Cerebellar cortex (tissue), 1 donor: ENCODE results near the gene SMG7.
A peak's percentile ranks its signal among the peaks of the same experiment; 100 is the strongest.
"Not testable (repeated sequence)": the region's sequence is repeated elsewhere in the genome, so short reads cannot be mapped to it uniquely, and the experiment has no call there.

Experiments used
- DNase-seq: peaks from one replicate; pipeline ENCODE4 v3.0.0-alpha.2; 2015; ENCODE audit warnings: low spot score

The SMG7 gene, protein sequence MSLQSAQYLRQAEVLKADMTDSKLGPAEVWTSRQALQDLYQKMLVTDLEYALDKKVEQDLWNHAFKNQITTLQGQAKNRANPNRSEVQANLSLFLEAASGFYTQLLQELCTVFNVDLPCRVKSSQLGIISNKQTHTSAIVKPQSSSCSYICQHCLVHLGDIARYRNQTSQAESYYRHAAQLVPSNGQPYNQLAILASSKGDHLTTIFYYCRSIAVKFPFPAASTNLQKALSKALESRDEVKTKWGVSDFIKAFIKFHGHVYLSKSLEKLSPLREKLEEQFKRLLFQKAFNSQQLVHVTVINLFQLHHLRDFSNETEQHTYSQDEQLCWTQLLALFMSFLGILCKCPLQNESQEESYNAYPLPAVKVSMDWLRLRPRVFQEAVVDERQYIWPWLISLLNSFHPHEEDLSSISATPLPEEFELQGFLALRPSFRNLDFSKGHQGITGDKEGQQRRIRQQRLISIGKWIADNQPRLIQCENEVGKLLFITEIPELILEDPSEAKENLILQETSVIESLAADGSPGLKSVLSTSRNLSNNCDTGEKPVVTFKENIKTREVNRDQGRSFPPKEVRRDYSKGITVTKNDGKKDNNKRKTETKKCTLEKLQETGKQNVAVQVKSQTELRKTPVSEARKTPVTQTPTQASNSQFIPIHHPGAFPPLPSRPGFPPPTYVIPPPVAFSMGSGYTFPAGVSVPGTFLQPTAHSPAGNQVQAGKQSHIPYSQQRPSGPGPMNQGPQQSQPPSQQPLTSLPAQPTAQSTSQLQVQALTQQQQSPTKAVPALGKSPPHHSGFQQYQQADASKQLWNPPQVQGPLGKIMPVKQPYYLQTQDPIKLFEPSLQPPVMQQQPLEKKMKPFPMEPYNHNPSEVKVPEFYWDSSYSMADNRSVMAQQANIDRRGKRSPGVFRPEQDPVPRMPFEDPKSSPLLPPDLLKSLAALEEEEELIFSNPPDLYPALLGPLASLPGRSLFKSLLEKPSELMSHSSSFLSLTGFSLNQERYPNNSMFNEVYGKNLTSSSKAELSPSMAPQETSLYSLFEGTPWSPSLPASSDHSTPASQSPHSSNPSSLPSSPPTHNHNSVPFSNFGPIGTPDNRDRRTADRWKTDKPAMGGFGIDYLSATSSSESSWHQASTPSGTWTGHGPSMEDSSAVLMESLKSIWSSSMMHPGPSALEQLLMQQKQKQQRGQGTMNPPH

GRCh38 chr1:183472488-183473216, at the start of gene SMG7:
Gene SMG7, plus strand, starts transcription at chr1:183472499. Its CDS starts 122 bp downstream, at chr1:183472621.
- DNase-seq: peak; percentile 23

DNA sequence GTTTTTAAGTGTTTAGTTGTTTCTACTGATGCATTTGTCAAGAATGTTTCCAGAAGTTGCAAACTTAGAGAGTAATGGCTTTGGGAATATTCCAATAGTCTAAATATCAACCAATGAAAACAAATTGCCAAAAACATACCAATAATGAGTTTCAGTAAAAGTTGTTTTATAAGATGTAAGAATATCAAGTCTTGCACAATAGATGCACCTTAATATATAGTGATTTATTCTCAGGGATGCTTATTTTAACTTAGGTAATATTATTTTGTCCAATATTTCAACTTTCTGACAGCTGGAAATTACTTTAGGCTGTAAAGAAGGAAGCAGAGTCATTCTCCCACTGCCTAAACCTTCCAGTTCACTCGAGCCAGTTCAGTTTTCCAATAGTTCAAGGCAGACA, 48.8 kb upstream of the SMG7 start:
- no peak for DNase-seq

GRCh38 chr1:183424691-183425090, 47.6 kb upstream of the SMG7 start:
- DNase-seq: no peak

DNA sequence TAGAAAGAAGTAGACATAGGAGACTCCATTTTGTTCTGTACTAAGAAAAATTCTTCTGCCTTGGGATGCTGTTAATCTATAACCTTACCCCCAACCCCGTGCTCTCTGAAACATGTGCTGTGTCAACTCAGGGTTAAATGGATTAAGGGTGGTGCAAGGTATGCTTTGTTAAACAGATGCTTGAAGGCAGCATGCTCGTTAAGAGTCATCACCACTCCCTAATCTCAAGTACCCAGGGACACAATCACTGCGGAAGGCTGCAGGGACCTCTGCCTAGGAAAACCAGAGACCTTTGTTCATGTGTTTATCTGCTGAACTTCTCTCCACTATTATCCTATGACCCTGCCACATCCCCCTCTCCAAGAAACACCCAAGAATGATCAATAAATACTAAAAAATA, 44.7 kb upstream of the SMG7 start:
- not testable (repeated sequence) for DNase-seq

- DNase-seq: no peak
Measured at GRCh38 chr1:183431840-183432547, 40.3 kb upstream of the SMG7 start.

DNA sequence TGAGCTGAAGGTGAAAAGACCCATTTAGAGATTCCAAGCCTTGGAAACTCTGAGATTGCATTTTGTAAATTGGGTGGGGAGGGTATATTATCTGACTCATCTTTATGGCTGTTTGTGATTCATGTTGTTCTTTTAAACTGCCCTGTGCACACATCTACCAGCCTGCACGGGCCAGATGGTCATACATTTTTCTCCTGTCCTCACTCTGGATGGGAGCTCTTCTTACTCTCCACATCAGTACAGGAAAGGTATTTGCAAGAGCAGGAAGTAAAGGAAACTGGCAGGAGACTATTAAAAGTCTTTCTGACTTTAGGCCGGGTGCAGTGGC, 39.8 kb upstream of the SMG7 start:
- DNase-seq: no peak

- no peak for DNase-seq
Measured at GRCh38 chr1:183433703-183434102, 38.6 kb upstream of the SMG7 start.

DNA sequence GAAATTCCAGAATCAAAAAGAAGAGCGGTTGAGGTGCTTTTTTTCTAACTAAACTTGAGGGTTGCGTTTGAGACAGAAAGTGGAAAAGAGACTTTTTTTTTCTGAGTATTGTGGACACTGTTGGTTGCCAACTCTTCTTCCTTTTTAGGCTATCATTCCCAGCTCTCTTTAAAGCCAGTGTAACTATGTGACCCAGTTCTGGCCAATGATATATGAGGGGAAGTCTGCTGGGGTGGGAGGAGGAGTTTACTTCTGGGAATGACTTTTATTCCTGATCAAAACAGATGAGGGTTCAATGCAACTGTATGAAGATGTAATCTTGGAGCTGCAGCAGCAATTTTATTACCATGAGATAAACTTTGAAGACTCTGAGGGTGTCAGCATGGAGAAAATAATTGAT, 36.8 kb upstream of the SMG7 start:
- no peak for DNase-seq

- no peak for DNase-seq
Measured at GRCh38 chr1:183438060-183438459, 34.2 kb upstream of the SMG7 start.

DNA sequence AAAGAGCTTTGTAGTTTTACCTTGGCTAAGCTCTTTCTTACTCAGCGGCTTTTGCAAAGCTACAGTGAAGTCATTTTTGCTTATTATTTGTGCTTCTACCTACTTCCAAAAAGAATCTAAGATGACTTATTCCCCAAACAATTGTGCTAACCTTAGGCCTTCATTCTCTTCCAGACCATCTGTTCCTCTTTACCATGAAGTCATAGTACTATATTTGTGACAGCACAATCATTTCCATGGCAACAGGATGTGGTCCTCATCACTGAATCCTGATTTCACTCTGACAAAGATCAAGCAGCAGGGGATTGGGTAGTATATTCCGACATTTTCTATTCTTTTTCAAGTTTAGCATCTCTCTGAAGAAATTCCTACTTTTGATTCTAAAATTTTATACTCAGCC, 29.3 kb upstream of the SMG7 start:
- peak; percentile 97 for DNase-seq

DNA sequence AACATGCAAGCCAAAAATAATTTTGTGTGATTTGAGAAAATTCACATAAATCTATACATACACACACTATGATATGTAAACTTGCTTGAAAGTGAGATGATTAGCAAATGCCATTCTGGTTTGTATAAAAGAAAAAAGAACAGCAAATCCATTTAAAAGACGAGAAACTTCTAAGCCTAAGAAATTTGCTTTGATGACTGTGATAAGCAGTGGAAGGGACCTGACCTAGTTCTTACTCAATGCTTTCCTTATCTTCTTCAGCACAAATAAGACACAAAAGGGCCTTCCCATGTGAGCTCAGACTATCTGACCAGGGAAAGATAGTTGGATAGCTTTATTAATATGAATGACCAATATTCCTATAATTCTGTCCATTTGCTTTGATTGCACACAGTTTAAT, 28.8 kb upstream of the SMG7 start:
- DNase-seq: peak; percentile 49

DNA sequence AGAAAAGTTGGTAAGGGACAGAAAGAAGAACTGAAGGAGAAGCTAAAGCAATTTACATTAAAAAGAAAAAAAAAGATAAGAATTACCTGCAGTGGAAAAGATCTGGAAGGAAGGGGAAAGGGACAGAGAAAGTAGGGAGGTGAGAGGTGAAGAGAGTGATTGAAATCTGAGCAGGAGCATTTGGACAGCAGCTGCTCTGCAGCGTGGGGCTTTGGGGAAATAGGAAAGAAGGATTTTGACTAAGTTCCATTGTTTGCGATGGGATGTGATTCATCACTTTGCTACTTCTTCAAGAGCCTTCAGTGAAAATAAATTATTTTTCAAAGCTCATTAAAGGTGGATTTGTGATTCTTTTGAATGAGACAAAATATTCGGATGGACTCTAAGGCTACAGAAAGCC, 28.1 kb upstream of the SMG7 start:
- peak; percentile 16 for DNase-seq

DNA sequence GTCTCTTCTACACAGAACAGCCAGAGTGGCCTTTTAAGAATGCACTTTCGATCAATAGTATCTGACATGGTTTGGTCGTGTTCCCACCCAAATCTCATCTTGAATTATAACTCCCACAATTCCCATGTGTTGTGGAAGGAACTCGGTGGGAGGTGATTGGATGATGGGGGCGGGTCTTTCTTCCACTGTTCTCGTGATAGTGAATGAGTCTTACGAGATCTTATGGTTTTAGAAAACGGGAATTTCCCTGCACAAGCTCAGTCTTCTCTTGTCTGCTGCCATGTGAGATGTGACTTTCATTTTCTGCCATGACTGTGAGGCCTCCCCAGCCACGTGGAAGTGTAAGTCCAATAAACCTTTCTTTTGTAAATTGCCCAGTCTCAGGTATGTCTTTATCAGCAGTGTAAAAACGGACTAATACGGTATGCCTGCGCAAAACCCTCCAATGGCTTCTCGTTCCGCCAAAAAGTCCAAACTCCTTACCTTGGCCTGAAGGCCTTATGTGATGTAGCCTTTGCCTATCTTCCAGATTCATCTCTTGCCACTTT, 23.0 kb upstream of the SMG7 start:
- DNase-seq: no peak

GRCh38 chr1:183450093-183450492, 22.2 kb upstream of the SMG7 start:
- DNase-seq: no peak

DNA sequence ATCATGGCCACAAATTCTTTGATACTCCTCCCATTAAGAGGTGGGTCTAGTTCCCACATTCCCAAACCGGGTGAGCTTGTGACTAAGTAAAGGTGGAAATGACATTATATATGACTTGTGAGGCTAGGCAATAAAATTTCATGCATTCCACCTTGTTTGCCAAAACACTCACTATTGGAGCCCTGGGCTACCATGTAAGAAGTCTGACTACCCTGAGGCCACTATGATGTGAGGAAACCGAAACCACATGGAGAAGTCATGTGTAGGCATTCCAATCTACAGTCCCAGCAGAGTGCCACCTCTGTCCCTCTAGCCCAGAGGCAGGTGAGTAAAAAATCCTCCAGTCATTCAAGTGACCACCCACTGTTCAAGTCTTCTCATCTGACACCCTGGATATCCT, 17.9 kb upstream of the SMG7 start:
- no peak for DNase-seq

DNA sequence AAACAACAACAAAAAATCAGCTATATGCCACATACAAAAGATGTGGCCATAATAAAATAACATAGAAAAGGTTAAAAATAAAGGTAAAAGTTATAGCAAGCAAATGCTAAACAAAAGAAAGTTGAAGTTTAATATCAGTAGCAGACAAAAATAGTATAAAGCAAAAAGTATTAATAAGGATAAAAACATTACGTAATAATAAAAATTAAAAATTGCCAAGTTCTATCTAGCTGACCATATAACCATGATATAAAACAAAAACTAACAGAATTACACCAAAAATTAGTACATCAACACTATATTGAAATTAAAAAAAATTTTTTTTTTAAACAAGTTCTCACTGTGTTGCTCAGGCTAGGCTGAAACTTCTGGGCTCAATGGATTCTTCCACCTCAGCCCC, 15.5 kb upstream of the SMG7 start:
- DNase-seq: no peak

DNA sequence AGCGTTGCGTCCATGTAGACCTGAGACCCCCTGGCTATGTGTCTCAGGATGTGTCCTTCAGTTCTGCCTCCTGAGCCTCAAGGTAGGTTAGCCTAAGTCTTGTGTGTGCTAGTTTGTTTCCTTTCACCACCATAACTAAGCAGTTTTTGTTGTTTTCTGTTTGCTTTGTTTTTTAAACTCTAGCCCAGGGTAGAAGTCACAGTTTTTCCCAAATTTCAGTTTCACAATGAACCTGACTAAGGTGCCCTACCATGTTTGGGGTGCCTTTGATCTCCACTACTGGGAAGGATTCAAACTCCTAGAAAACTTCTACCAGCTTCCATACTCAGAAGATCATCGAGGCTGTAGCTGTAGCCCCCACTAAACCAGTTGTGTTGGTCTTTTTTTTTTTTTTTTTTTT, 14.8 kb upstream of the SMG7 start:
- no peak for DNase-seq

GRCh38 chr1:183460596-183460995, 11.7 kb upstream of the SMG7 start:
- DNase-seq: no peak

GRCh38 chr1:183461350-183461749, 10.9 kb upstream of the SMG7 start:
- DNase-seq: no peak

- no peak for DNase-seq
Measured at GRCh38 chr1:183463566-183463965, 8.7 kb upstream of the SMG7 start.

DNA sequence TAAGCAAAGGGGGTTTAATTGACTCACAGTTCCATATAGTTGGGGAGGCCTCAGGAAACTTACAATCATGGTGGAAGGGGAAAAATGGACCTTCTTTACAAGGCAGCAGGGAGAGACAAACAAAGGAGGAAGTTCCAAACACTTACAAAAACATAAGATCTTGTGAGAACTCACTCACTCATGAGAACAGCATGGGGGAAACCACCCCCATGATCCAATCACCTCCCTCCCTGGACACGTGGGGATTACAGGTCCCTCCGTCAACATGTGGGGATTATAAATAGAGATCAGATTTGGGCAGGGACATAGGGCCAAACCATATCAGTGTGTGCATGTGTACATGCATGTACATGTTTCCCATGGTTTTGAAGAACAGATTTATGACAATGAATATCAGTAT, 5.5 kb upstream of the SMG7 start:
- no peak for DNase-seq
